H1 (cell line): ENCODE data around the gene LCN10. TPM values are rescaled to one million over a fixed set of nuclear protein-coding genes. Genes with fewer than 3 reads are reported as not detected.

Source experiments
- CTCF ChIA-PET: fragments of 300-600 bp; sonication (Branson Sonifier 250); formaldehyde crosslinking; loops from one replicate; lab custom pipeline; 2021; ENCODE audit not compliant: partially characterized antibody; lab: Charles Lee
- POLR2A ChIA-PET: fragments of 300-600 bp; sonication (Branson Sonifier 250); formaldehyde crosslinking; loops from one replicate; lab custom pipeline; 2021; ENCODE audit warnings: inconsistent platforms; ENCODE audit not compliant: partially characterized antibody; lab: Charles Lee
- DNase-seq, 2 experiments: peaks; one replicate each; pipeline versions ENCODE4 v3.0.0 to v3.0.0-alpha.2; 2010 to 2022; ENCODE audit warnings: low spot score in 2 of 2, low read depth in 1 of 2, mixed read lengths in 1 of 2
- FAIRE-seq: peaks from 2 replicates; lab custom pipeline; 2011; peaks lifted over from hg19 to GRCh38; lab: Jason Lieb, UNC
- H2AFZ ChIP-seq: 2 replicates; pipeline ENCODE4 v1.8.1; 2012; ENCODE audit warnings: low read length, inconsistent platforms
- H2AK5ac ChIP-seq: 2 replicates; pipeline ENCODE4 v1.6.1; 2013; ENCODE audit warnings: low read depth, low read length
- H2BK120ac ChIP-seq: replicated peaks from 2 replicates; pipeline ENCODE3; 2013; ENCODE audit warnings: low read depth, low read length, inconsistent platforms
- H2BK12ac ChIP-seq: 2 replicates; pipeline ENCODE4 v1.6.1; 2013; ENCODE audit warnings: low read depth, low read length
- H2BK15ac ChIP-seq: 2 replicates; pipeline ENCODE4 v1.6.1; 2013; ENCODE audit warnings: low read length
- H2BK20ac ChIP-seq: 2 replicates; pipeline ENCODE4 v1.6.1; 2013; ENCODE audit warnings: low read length
- H2BK5ac ChIP-seq: 2 replicates; pipeline ENCODE4 v1.6.1; 2013; ENCODE audit warnings: low read depth, low read length
- H3K14ac ChIP-seq: 2 replicates; pipeline ENCODE4 v1.6.1; 2013; ENCODE audit warnings: inconsistent platforms; ENCODE audit not compliant: insufficient read length
- H3K18ac ChIP-seq: 2 replicates; pipeline ENCODE4 v1.6.1; 2013; ENCODE audit warnings: low read length; ENCODE audit errors: extremely low read depth
- H3K23ac ChIP-seq: 2 replicates; pipeline ENCODE4 v1.6.1; 2013; ENCODE audit warnings: inconsistent platforms; ENCODE audit not compliant: insufficient read length
- H3K23me2 ChIP-seq: 2 replicates; pipeline ENCODE4 v1.6.1; 2013; ENCODE audit warnings: low read depth, low read length
- H3K27ac ChIP-seq: 2 replicates; pipeline ENCODE4 v1.6.1; 2011; ENCODE audit warnings: low read depth, low read length, inconsistent platforms
- H3K27me3 ChIP-seq, 4 experiments: replicated peaks in 1 of 4; 1 replicate in 1 of 4; 2 replicates in 3 of 4; pipeline versions ENCODE4 v1.6.1 to v1.8.1; 2011 to 2013; ENCODE audit warnings: low read length in 3 of 4, mild to moderate bottlenecking in 3 of 4, inconsistent platforms in 2 of 4, mixed read lengths in 2 of 4, moderate library complexity in 1 of 4; ENCODE audit not compliant: control insufficient read depth in 3 of 4, insufficient read depth in 3 of 4; ENCODE audit errors: extremely low read depth in 1 of 4
- H3K36me3 ChIP-seq, 4 experiments: 2 replicates each; pipeline versions ENCODE4 v1.6.1 to v1.8.1; 2011 to 2013; ENCODE audit warnings: mild to moderate bottlenecking in 4 of 4, low read length in 3 of 4, moderate library complexity in 2 of 4, control low read depth in 1 of 4, inconsistent platforms in 1 of 4; ENCODE audit not compliant: insufficient read depth in 4 of 4, control insufficient read depth in 2 of 4
- H3K4ac ChIP-seq: replicated peaks from 2 replicates; pipeline ENCODE3; 2013; ENCODE audit warnings: low read length, low read depth, mixed read lengths, inconsistent platforms; ENCODE audit not compliant: insufficient read length
- H3K4me1 ChIP-seq, 4 experiments: replicated peaks in 1 of 4; 1 replicate in 1 of 4; 2 replicates in 3 of 4; pipeline versions ENCODE4 v1.6.1 to v1.8.1; 2011 to 2013; ENCODE audit warnings: low read length in 3 of 4, inconsistent platforms in 2 of 4, mixed read lengths in 1 of 4; ENCODE audit not compliant: insufficient read depth in 4 of 4, control insufficient read depth in 3 of 4
- H3K4me2 ChIP-seq, 2 experiments: 2 replicates each; pipeline versions ENCODE4 v1.6.1 to v1.8.1; 2011 to 2013; ENCODE audit warnings: low read depth in 2 of 2, low read length in 2 of 2, control low read depth in 1 of 2, inconsistent platforms in 1 of 2, mild to moderate bottlenecking in 1 of 2; ENCODE audit not compliant: insufficient read depth in 1 of 2
- H3K4me3 ChIP-seq, 4 experiments: fragments of 200-600, 300-600 bp in 1 of 4; sonication (generic), shearing (Covaris generic), sonication (Bioruptor Twin) in 1 of 4; 2 replicates each; pipeline versions ENCODE4 v1.5.1 to v1.8.1; 2011 to 2016; ENCODE audit warnings: low read length in 4 of 4, low read depth in 3 of 4, control low read depth in 2 of 4, inconsistent platforms in 2 of 4, mild to moderate bottlenecking in 2 of 4, mixed read lengths in 1 of 4, moderate library complexity in 1 of 4; ENCODE audit not compliant: insufficient read depth in 2 of 4; ENCODE audit errors: extremely low read depth in 1 of 4
- H3K56ac ChIP-seq: replicated peaks from 2 replicates; pipeline ENCODE3; 2013; ENCODE audit warnings: low read depth, mild to moderate bottlenecking, mixed read lengths, low read length, inconsistent platforms; ENCODE audit not compliant: insufficient read length
- H3K79me1 ChIP-seq: 2 replicates; pipeline ENCODE4 v1.6.1; 2013; ENCODE audit warnings: low read depth, low read length, control low read depth
- H3K79me2 ChIP-seq, 2 experiments: 2 replicates each; pipeline versions ENCODE4 v1.6.1 to v1.8.1; 2012 to 2013; ENCODE audit warnings: low read length in 2 of 2, mild to moderate bottlenecking in 2 of 2, inconsistent platforms in 1 of 2; ENCODE audit not compliant: insufficient read depth in 2 of 2, control insufficient read depth in 1 of 2
- H3K9ac ChIP-seq, 4 experiments: replicated peaks in 1 of 4; 1 replicate in 1 of 4; 2 replicates in 3 of 4; pipeline versions ENCODE4 v1.6.1 to v1.8.1; 2011 to 2013; ENCODE audit warnings: low read depth in 3 of 4, low read length in 3 of 4, control low read depth in 2 of 4, mild to moderate bottlenecking in 2 of 4, moderate library complexity in 2 of 4, inconsistent platforms in 1 of 4; ENCODE audit errors: extremely low read depth in 1 of 4
- H3K9me3 ChIP-seq, 2 experiments: 2 replicates each; pipeline versions ENCODE4 v1.6.1 to v1.8.1; 2012 to 2013; ENCODE audit warnings: mild to moderate bottlenecking in 2 of 2, moderate library complexity in 2 of 2, control low read depth in 1 of 2, inconsistent platforms in 1 of 2, low read depth in 1 of 2, low read length in 1 of 2, mixed read lengths in 1 of 2; ENCODE audit not compliant: insufficient read depth in 2 of 2
- H4K20me1 ChIP-seq, 2 experiments: replicated peaks in 1 of 2; 2 replicates each; pipeline versions ENCODE3 to v1.8.1; 2011 to 2013; ENCODE audit warnings: inconsistent platforms in 2 of 2, low read length in 2 of 2, mild to moderate bottlenecking in 1 of 2; ENCODE audit not compliant: insufficient read depth in 2 of 2, control insufficient read depth in 1 of 2
- H4K5ac ChIP-seq: 2 replicates; pipeline ENCODE4 v1.6.1; 2013; ENCODE audit warnings: low read length, low read depth, mixed read lengths, inconsistent platforms; ENCODE audit not compliant: insufficient read length
- H4K8ac ChIP-seq: 2 replicates; pipeline ENCODE4 v1.8.0; 2013; ENCODE audit warnings: mild to moderate bottlenecking, moderate library complexity, low read length, inconsistent platforms; ENCODE audit not compliant: insufficient read depth; ENCODE audit errors: extremely low read depth
- H4K91ac ChIP-seq: replicated peaks from 2 replicates; pipeline ENCODE3; 2013; ENCODE audit warnings: low read length, mixed read lengths, inconsistent platforms; ENCODE audit not compliant: insufficient read length
- EP300 ChIP-seq, 2 experiments: IDR thresholded peaks; 1 replicate in 1 of 2; 2 replicates in 1 of 2; pipeline ENCODE4 v1.6.1; 2011 to 2012; ENCODE audit warnings: low read depth in 2 of 2, low read length in 2 of 2, mild to moderate bottlenecking in 2 of 2, borderline replicate concordance in 1 of 2, inconsistent platforms in 1 of 2, moderate library complexity in 1 of 2
- PHF8 ChIP-seq: fragments of 200-600 bp; sonication (generic); conservative IDR thresholded peaks from 2 replicates; pipeline ENCODE4 v1.7.1; 2012; ENCODE audit warnings: low read depth, mild to moderate bottlenecking, inconsistent platforms, low read length, moderate library complexity
- WGBS, 2 experiments: shearing (Covaris generic) in 1 of 2; methylation state at CpG; one replicate each; pipeline versions ENCODE4 v1.1.6 to v1.1.7; 2013 to 2015; ENCODE audit warnings: low lambda C conversion rate in 2 of 2, mixed read lengths in 2 of 2, inconsistent platforms in 1 of 2, low coverage in 1 of 2, missing lambda C conversion rate in 1 of 2; ENCODE audit not compliant: insufficient replicate concordance in 2 of 2, insufficient coverage in 1 of 2, insufficient read length in 1 of 2; ENCODE audit errors: extremely low coverage in 1 of 2, missing lambda C conversion rate in 1 of 2; 5-methylcytosine and 5-hydroxymethylcytosine counted together
- polyA plus RNA-seq, 7 experiments: library from polyadenylated mRNA; depleted of rRNA in 3 of 7; stranded (reverse) in 5 of 7; unstranded in 2 of 7; fragments of >200 nt in 5 of 7; fragments of 200-250 nt in 2 of 7; gene quantifications; 1 replicate in 5 of 7; 2 replicates in 1 of 7; 4 replicates in 1 of 7; pipeline versions ENCODE4 v1.2.1 to v1.2.3, GENCODE V29; 2011 to 2013; ENCODE audit warnings: missing spikeins in 2 of 7, mixed read lengths in 2 of 7
- total RNA-seq: library from RNA; stranded (reverse); fragmentation: NEBNext Ultra II Directional; extraction: Animal tissue kit (Norgen Biotek cat#: 25700); gene quantifications from 2 replicates; pipeline ENCODE4 v1.2.1, GENCODE V29; 2021

Gene LCN10
- total and polyA plus RNA-seq, 2 of the 8 experiments (the other 6 are each of a cell fraction or from before 2014, with no cell fraction given), result 2.6 to 2.8 TPM

DNA sequence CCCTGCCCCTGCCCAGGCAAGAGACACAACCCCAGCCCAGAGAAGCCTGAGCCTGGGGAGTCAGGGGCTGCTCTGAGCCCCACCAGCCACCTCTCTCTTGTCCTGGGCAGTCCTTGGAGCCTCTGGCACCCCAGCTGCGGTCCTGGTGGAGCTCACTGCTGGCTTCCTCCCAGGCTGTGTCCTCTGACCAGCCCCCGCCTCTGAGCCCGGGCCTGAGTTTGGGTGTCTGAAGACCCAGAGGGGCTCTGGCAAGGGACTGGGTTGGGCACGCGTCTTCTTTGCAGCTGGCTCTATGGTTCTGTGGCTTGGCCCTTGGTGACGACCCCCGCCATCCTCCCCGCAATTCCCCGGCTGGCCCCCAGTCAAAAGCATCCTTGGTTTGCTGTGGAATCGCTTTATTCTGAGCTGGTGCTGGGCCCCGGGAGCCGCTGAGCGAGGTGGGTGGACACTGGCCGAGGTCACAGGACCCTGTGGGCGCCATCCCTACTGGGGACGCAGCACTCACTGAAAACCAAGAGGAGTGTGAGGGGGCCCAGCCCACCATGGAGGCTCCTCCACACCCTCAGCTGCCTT lies 985 bp upstream of the LCN10 start:
- Histone ChIP-seq H3K4me3 (no peak overlapping the region), H2BK5ac (no peak overlapping the region), H2AK5ac (no peak overlapping the region), H4K91ac (no peak overlapping the region), H4K8ac (peak overlapping the region; percentile 51), H4K20me1 (no peaks in the 10 kb centered on the region), H3K79me1 (no peaks in the 10 kb centered on the region), H2BK12ac (peak overlapping the region; percentile 23; the same call in 1 of the 2 replicates), H3K27ac (no peak overlapping the region), H3K23ac (no peak overlapping the region), H3K27me3 (peaks cover 0 to 4% (median 0%) of the 10 kb centered on the region in 4 experiments; a peak in 2 of 7 replicates), H3K36me3 (no peaks in the 10 kb centered on the region), H2AFZ (no peak overlapping the region), H3K4ac (no peak overlapping the region), H3K14ac (no peak overlapping the region), H3K9ac (no peak overlapping the region), H3K79me2 (no peaks in the 10 kb centered on the region), H3K18ac (no peak overlapping the region), H3K4me2 (no peak overlapping the region), H4K5ac (no peak overlapping the region), H3K4me1 (peaks cover 0 to 20% (median 9%) of the 10 kb centered on the region in 4 experiments; a peak in 6 of 7 replicates), H2BK15ac (0 out of 2 replicates have a peak overlapping the region, but pooled peaks have one; percentile 75), H3K23me2 (no peaks in the 10 kb centered on the region; the same call in 1 of the 2 replicates), H3K9me3 (no peaks in the 10 kb centered on the region; a peak in 1 of 4 replicates), H2BK120ac (no peak overlapping the region), H3K56ac (no peak overlapping the region), H2BK20ac (no peak overlapping the region)
- DNase-seq (no peak), FAIRE-seq (no peak)
- ChIA-PET CTCF (interaction anchor here (0.6 to 4.8 kb wide), 9 partner anchors 11 to 40 kb away, joined by 3 to 36 read pairs (median 5); partner anchors contain the start of gene LCN8), POLR2A (interaction anchor here (1.2 to 11.7 kb wide), 2 partner anchors 14 to 19 kb away, joined by 3 to 137 read pairs; no protein-coding TSS in a partner anchor)
- 89% methylated on average over 13 of the region's 16 CpGs; no CpG with 5 or more reads in 1 of the 2 experiments for WGBS, 2 experiments
- TF ChIP-seq PHF8 (no peak), EP300 (IDR thresholded peaks at IDR 0.05; ENCODE audit: borderline replicate concordance in 1 of 2, low read depth in 2 of 2, low read length in 2 of 2) (no peak)
